Activated T-cell treated with anti-CD3 and anti-CD28 coated beads, Interleukin-2, amount 50 U/mL, for 4 hours (primary cell): ENCODE data around the gene RNF144A. TPM values are rescaled to one million over a fixed set of nuclear protein-coding genes. Genes with fewer than 3 reads are reported as not detected.

ENCODE experiments used
- ATAC-seq, 2 donors: fragments of 200-7000 bp; cut with Tn5 transposase; one replicate each; pipeline ENCODE4 v1.10.0; 2021
- DNase-seq: peaks from one replicate; pipeline ENCODE4 v3.0.0-alpha.2; 2020
- H3K27me3 Mint-ChIP-seq: one replicate; pipeline ENCODE4 v1.8.0; 2021; ENCODE audit warnings: low read depth, mixed read lengths
- H3K36me3 Mint-ChIP-seq: one replicate; pipeline ENCODE4 v1.8.0; 2022; ENCODE audit warnings: mixed read lengths; ENCODE audit not compliant: insufficient read depth
- H3K4me1 Mint-ChIP-seq: one replicate; pipeline ENCODE4 v1.8.0; 2021; ENCODE audit warnings: low read depth, mixed read lengths
- H3K4me3 Mint-ChIP-seq: one replicate; pipeline ENCODE4 v1.8.0; 2021; ENCODE audit warnings: mild to moderate bottlenecking, moderate library complexity, mixed read lengths
- H3K9me3 Mint-ChIP-seq: one replicate; pipeline ENCODE4 v1.8.0; 2021; ENCODE audit warnings: mixed read lengths
- total RNA-seq, 3 donors: library from RNA; stranded (reverse); gene quantifications; one replicate each; pipeline ENCODE4 v1.2.1, GENCODE V29; 2021

RNF144A gene
- total RNA-seq, 3 donors from 2014 or later: 13.7 to 25.6 (median 18.9) TPM

DNA sequence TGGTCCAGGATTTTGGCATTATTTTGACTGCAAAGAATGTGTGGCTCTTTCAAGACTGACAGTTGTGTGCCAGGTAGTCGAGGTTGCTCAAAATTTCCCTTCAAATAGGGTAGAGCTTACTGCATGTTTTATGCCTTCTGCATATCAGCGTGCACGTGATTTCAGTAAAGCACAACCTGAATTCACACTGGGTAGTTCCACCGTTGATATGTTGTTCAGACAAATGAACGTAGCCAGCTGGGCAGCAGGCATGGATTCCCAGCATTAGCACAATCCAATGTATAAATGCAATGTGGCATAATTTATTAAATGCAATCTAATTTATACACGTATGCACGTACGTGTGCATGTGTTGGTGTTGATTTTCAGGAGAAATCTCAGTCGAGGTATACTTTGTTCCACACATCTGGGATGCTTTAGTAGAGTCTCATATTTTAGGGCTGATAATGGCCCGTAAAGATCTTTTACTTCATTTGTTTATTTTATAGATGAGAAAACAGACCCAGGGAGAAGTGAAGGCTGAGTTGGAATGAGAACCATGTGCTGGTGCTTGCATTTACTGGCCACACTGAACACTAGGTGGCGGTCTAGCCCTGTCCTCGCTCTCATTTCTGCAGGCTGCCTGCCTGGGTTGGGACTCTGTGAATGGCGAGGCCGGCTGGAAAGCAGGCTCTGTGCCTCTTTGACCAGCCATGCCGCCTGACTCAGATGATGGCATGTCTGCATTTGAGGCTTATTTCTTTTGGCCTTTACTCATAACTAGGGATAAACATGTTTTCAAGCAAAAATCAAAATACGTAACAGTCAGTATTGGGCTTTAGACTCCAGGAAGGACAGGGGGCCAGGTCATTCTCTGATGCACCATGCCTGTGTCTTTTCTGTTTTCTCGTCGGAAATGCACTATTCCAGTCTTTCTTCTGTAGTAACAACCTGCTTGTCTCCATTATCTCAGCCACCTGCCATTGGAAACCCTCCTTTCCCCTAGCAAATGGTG lies 120.4 kb downstream of the RNF144A start:
- Mint-ChIP-seq H3K27me3 (no peaks in the 10 kb centered on the region), H3K9me3 (no peaks in the 10 kb centered on the region), H3K4me1 (no peaks in the 10 kb centered on the region), H3K4me3 (no peak overlapping the region), H3K36me3 (peaks cover 27% of the 10 kb centered on the region)
- DNase-seq: peak; percentile 46
- ATAC-seq: peak; percentile 75 to 84

- Mint-ChIP-seq H3K4me3 (no peak overlapping the region), H3K27me3 (no peaks in the 10 kb centered on the region), H3K9me3 (no peaks in the 10 kb centered on the region), H3K36me3 (peaks cover 22% of the 10 kb centered on the region), H3K4me1 (peaks cover 9% of the 10 kb centered on the region)
- DNase-seq (no peak), ATAC-seq (no peak)
Observed at GRCh38 chr2:7040547-7040946, 123.3 kb downstream of the RNF144A start.

DNA sequence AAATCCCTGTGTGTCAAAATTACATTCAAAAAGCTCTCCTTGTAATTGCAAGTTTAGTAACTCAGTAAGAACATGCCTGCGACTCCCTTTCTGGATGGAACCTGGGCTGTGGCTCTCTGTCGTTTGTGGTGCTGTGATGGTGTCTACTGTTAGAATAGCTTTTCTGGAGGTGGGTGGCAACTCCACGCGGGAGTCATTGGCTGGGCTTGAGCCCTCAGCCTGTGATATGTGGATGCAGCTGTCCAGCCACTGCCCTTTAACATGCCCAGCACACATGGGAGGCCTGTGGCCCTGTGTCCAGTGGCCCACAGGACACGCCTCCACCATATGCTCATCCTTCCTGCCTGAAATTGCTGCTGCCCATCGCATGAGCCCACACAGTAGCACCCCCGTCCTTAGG lies 124.2 kb downstream of the RNF144A start:
- Mint-ChIP-seq H3K27me3 (no peaks in the 10 kb centered on the region), H3K36me3 (peaks cover 20% of the 10 kb centered on the region), H3K9me3 (no peaks in the 10 kb centered on the region), H3K4me3 (no peak overlapping the region), H3K4me1 (peaks cover 9% of the 10 kb centered on the region)
- ATAC-seq: no peak
- DNase-seq: no peak

- peaks cover 16% of the 10 kb centered on the region for H3K4me1 Mint-ChIP-seq
- no peaks in the 10 kb centered on the region for H3K27me3 Mint-ChIP-seq
- H3K4me3 Mint-ChIP-seq: no peak overlapping the region
- no peak for ATAC-seq
- H3K9me3 Mint-ChIP-seq: no peaks in the 10 kb centered on the region
- peaks cover 19% of the 10 kb centered on the region for H3K36me3 Mint-ChIP-seq
- no peak for DNase-seq
Observed at GRCh38 chr2:7043690-7044089, 126.5 kb downstream of the RNF144A start.

- H3K36me3 Mint-ChIP-seq: peaks cover 19% of the 10 kb centered on the region
- H3K27me3 Mint-ChIP-seq: no peaks in the 10 kb centered on the region
- peaks cover 16% of the 10 kb centered on the region for H3K4me1 Mint-ChIP-seq
- no peaks in the 10 kb centered on the region for H3K9me3 Mint-ChIP-seq
- ATAC-seq (peak; percentile 69 to 70), DNase-seq (peak; percentile 57)
- no peak overlapping the region for H3K4me3 Mint-ChIP-seq
Observed at GRCh38 chr2:7044253-7045250, 127.3 kb downstream of the RNF144A start.

GRCh38 chr2:7045601-7046590 lies 128.7 kb downstream of the RNF144A start:
- Mint-ChIP-seq H3K9me3 (no peaks in the 10 kb centered on the region), H3K27me3 (no peaks in the 10 kb centered on the region), H3K4me3 (no peak overlapping the region), H3K36me3 (peaks cover 15% of the 10 kb centered on the region), H3K4me1 (peaks cover 16% of the 10 kb centered on the region)
- DNase-seq: no peak
- no peak for ATAC-seq

DNA sequence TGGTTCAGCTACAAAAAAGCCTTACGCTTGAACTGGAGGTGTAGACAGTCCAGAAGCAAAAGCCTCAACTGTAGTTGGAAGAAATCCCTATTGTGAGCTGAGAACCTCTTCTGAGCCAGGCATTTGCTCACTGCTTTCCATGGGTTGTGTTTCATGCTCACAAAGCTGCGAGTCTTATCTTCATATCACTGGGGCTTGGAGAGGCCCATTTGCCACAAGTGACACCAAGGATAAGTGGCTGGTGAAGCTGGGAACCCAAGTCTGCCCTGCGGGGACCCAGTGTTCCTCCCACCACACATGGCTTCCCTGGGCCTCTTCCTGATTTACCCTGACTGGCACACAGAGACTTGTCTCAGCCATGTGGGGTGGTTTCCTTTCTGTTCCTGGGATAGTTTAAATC lies 130.4 kb downstream of the RNF144A start:
- no peaks in the 10 kb centered on the region for H3K27me3 Mint-ChIP-seq
- peaks cover 11% of the 10 kb centered on the region for H3K36me3 Mint-ChIP-seq
- DNase-seq (no peak), ATAC-seq (no peak)
- no peaks in the 10 kb centered on the region for H3K9me3 Mint-ChIP-seq
- H3K4me3 Mint-ChIP-seq: no peak overlapping the region
- peaks cover 16% of the 10 kb centered on the region for H3K4me1 Mint-ChIP-seq

GRCh38 chr2:7048762-7049294 lies 131.6 kb downstream of the RNF144A start:
- DNase-seq (no peak), ATAC-seq (no peak)
- peaks cover 11% of the 10 kb centered on the region for H3K36me3 Mint-ChIP-seq
- no peaks in the 10 kb centered on the region for H3K9me3 Mint-ChIP-seq
- no peaks in the 10 kb centered on the region for H3K27me3 Mint-ChIP-seq
- peaks cover 16% of the 10 kb centered on the region for H3K4me1 Mint-ChIP-seq
- H3K4me3 Mint-ChIP-seq: no peak overlapping the region

DNA sequence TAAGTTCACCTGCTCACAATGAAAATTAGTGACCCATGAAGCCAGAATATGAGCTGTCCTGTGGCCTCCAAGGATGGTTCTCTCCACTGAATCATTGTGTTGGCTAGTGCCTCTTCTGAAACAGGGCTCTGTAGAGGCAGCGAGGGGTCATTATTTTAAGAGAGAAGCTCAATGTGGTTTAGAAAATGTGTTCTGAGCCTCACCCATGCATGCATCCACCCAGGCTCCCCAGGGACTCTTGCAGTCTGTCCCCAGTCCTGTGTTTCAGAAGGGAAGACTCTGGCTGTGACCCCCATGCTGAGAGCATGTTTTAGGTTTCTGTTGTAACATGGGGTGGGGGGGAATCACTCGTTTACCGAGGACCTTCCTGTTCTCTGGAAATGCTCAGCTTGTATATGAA lies 135.2 kb downstream of the RNF144A start:
- no peak for ATAC-seq
- peaks cover 5% of the 10 kb centered on the region for H3K4me1 Mint-ChIP-seq
- no peaks in the 10 kb centered on the region for H3K9me3 Mint-ChIP-seq

GRCh38 chr2:7053650-7054265 lies 136.5 kb downstream of the RNF144A start:
- Mint-ChIP-seq H3K36me3 (no peaks in the 10 kb centered on the region), H3K27me3 (no peaks in the 10 kb centered on the region), H3K4me3 (no peak overlapping the region), H3K9me3 (no peaks in the 10 kb centered on the region), H3K4me1 (peaks cover 5% of the 10 kb centered on the region)
- DNase-seq (no peak), ATAC-seq (no peak)

More for the DNA sequence above, 135.2 kb downstream of the RNF144A start:
- DNase-seq: no peak
- no peaks in the 10 kb centered on the region for H3K27me3 Mint-ChIP-seq
- no peaks in the 10 kb centered on the region for H3K36me3 Mint-ChIP-seq
- no peak overlapping the region for H3K4me3 Mint-ChIP-seq

DNA sequence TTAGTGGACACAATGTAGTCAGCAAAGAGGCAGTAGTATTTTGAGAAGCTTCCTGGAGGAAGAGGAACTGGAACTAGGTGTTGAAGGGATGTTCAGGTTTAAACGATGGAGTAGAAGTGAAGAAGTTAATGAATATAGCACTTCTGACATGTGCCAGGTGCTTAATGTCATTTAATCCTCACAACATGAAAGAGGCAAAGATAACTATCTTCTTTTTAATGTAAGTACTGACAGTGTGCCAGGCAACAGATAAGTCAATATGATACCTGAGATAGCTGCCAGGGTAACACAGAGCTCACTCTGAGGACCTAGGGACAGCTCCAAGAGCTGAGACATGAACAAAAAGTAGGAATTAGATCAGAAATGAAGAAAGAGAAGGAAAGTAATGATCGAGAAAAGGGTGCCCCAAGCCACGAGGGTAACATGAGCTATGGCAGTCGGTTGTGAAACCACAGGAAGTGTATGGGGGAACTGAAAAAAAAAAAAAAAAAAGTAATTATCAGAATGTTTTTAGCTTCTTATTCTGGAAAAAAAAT lies 140.7 kb downstream of the RNF144A start:
- ATAC-seq: peak; percentile 16 to 49
- Mint-ChIP-seq H3K9me3 (peaks cover 1% of the 10 kb centered on the region), H3K4me1 (peaks cover 23% of the 10 kb centered on the region), H3K27me3 (no peaks in the 10 kb centered on the region), H3K36me3 (peaks cover 10% of the 10 kb centered on the region), H3K4me3 (peak overlapping the region; percentile 34)
- no peak for DNase-seq

- Mint-ChIP-seq H3K4me1 (peaks cover 23% of the 10 kb centered on the region), H3K36me3 (peaks cover 20% of the 10 kb centered on the region), H3K27me3 (no peaks in the 10 kb centered on the region), H3K9me3 (peaks cover 9% of the 10 kb centered on the region), H3K4me3 (no peak overlapping the region)
- ATAC-seq (no peak), DNase-seq (no peak)
Observed at GRCh38 chr2:7060156-7060555, 142.9 kb downstream of the RNF144A start.
